OCI-LY3 (cell line): ENCODE measurements around the gene PIGBOS1.

ENCODE experiments used
- CTCF ChIP-seq: fragments of 200-600, 300-600 bp; sonication (generic); IDR thresholded peaks from 2 replicates; pipeline ENCODE4 v1.5.1; 2014; ENCODE audit warnings: antibody characterized with exemption, low read length, low read depth
- EZH2phosphoT487 ChIP-seq: fragments of 200-600 bp; shearing (Covaris generic); IDR thresholded peaks from 2 replicates; pipeline ENCODE4 v1.6.1; 2018; ENCODE audit warnings: antibody characterized with exemption, mixed run types, low read depth

GRCh38 chr15:55357774-55358173 lies 38.9 kb upstream of the PIGBOS1 start:
- TF ChIP-seq CTCF = no peak
- no peak for TF ChIP-seq EZH2phosphoT487
